HEK293T (cell line): ENCODE data around the gene POU2F3.
A peak's percentile ranks its signal among the peaks of the same experiment; 100 is the strongest.

Source experiments
- CTCF ChIA-PET: fragments of 350-600 bp; formaldehyde crosslinking; extraction: SDS; loops from one replicate; lab custom pipeline; 2021; ENCODE audit warnings: antibody characterized with exemption, inconsistent platforms; lab: Yijun Ruan, JAX
- POLR2A ChIA-PET: fragments of 350-600 bp; formaldehyde crosslinking; extraction: SDS; loops from one replicate; lab custom pipeline; 2020; ENCODE audit warnings: antibody characterized with exemption, inconsistent platforms; lab: Yijun Ruan, JAX
- DNase-seq: peaks from one replicate; pipeline ENCODE4 v3.0.0; 2012; ENCODE audit warnings: mixed read lengths; ENCODE audit errors: extremely low spot score
- ARNT ChIP-seq: fragments of 450-650 bp; IDR thresholded peaks from 2 replicates; pipeline ENCODE4 v1.6.1; 2017; ENCODE audit warnings: mild to moderate bottlenecking
- BHLHE40 ChIP-seq: fragments of 450-650 bp; IDR thresholded peaks from 2 replicates; pipeline ENCODE4 v1.6.1; 2016; ENCODE audit warnings: mild to moderate bottlenecking, moderate library complexity, borderline replicate concordance
- CTBP1 ChIP-seq: fragments of 450-650 bp; IDR thresholded peaks from 2 replicates; pipeline ENCODE4 v1.6.1; 2016; ENCODE audit warnings: borderline replicate concordance
- ELF4 ChIP-seq: fragments of 450-650 bp; IDR thresholded peaks from 2 replicates; pipeline ENCODE4 v1.6.1; 2017; ENCODE audit warnings: antibody characterized with exemption
- FOXA1 ChIP-seq: fragments of 450-650 bp; IDR thresholded peaks from 2 replicates; pipeline ENCODE4 v1.6.1; 2016; ENCODE audit warnings: mild to moderate bottlenecking
- FOXK2 ChIP-seq: fragments of 450-650 bp; IDR thresholded peaks from 2 replicates; pipeline ENCODE4 v1.6.1; 2016; ENCODE audit warnings: mild to moderate bottlenecking
- FOXM1 ChIP-seq: fragments of 450-650 bp; IDR thresholded peaks from 2 replicates; pipeline ENCODE4 v1.6.1; 2017; ENCODE audit warnings: mild to moderate bottlenecking, borderline replicate concordance
- HDGF ChIP-seq: fragments of 450-650 bp; IDR thresholded peaks from 2 replicates; pipeline ENCODE4 v1.6.1; 2017; ENCODE audit warnings: antibody characterized with exemption, borderline replicate concordance
- L3MBTL2 ChIP-seq: fragments of 450-650 bp; conservative IDR thresholded peaks from 2 replicates; pipeline ENCODE4 v1.6.1; 2016; ENCODE audit warnings: mild to moderate bottlenecking
- LEF1 ChIP-seq: fragments of 450-650 bp; IDR thresholded peaks from 2 replicates; pipeline ENCODE4 v1.6.1; 2017; ENCODE audit warnings: mild to moderate bottlenecking, borderline replicate concordance
- NFRKB ChIP-seq: fragments of 450-650 bp; IDR thresholded peaks from 2 replicates; pipeline ENCODE4 v1.6.1; 2016; ENCODE audit warnings: mild to moderate bottlenecking, moderate library complexity
- PKNOX1 ChIP-seq: fragments of 450-650 bp; IDR thresholded peaks from 2 replicates; pipeline ENCODE4 v1.6.1; 2016
- SP1 ChIP-seq: fragments of 450-650 bp; IDR thresholded peaks from 2 replicates; pipeline ENCODE4 v1.6.1; 2017
- SUZ12 ChIP-seq: fragments of 450-650 bp; IDR thresholded peaks from 2 replicates; pipeline ENCODE4 v1.6.1; 2016; ENCODE audit warnings: mild to moderate bottlenecking
- TARDBP ChIP-seq: fragments of 450-650 bp; IDR thresholded peaks from 2 replicates; pipeline ENCODE4 v1.6.1; 2016
- ZNF384 ChIP-seq: fragments of 450-650 bp; IDR thresholded peaks from 2 replicates; pipeline ENCODE4 v1.6.1; 2016

POU2F3 gene

GRCh38 chr11:120209746-120210625 lies 30.0 kb upstream of the POU2F3 start:
- POLR2A ChIA-PET: no interaction called here
- CTCF ChIA-PET: no interaction called here
- no peak for TF ChIP-seq FOXA1
- no peak for TF ChIP-seq LEF1
- no peak for TF ChIP-seq FOXM1
- no peak; the same call in 1 of the 2 replicates for TF ChIP-seq L3MBTL2
- no peak for TF ChIP-seq ZNF384
- no peak for TF ChIP-seq ARNT
- no peak for TF ChIP-seq TARDBP
- TF ChIP-seq NFRKB: no peak
- TF ChIP-seq CTBP1: no peak
- TF ChIP-seq HDGF: no peak
- TF ChIP-seq SP1: no peak
- TF ChIP-seq PKNOX1: no peak
- no peak for TF ChIP-seq ELF4
- no peak for TF ChIP-seq BHLHE40
- TF ChIP-seq SUZ12: no peak
- TF ChIP-seq FOXK2: no peak
- DNase-seq: no peak

- peak; percentile 83 for DNase-seq
- TF ChIP-seq SUZ12 (no peak), FOXM1 (peak; percentile 45; the same call in 1 of the 2 replicates)
- POLR2A ChIA-PET: no interaction called here
- CTCF ChIA-PET: no interaction called here
Measured at GRCh38 chr11:120210626-120211521, 29.1 kb upstream of the POU2F3 start, which contains the start of gene OAF. Gene OAF (plus strand): TSS chr11:120211032. CDS start chr11:120211280, 248 bp downstream.

GRCh38 chr11:120211522-120212258 lies 28.2 kb upstream of the POU2F3 start:
- CTCF ChIA-PET: interaction anchor here (0.6 kb wide), 1 partner anchor 14 kb away, joined by 3 read pairs; no protein-coding TSS in a partner anchor
- no peak for DNase-seq
- TF ChIP-seq HDGF: no peak
- POLR2A ChIA-PET: no interaction called here

DNA sequence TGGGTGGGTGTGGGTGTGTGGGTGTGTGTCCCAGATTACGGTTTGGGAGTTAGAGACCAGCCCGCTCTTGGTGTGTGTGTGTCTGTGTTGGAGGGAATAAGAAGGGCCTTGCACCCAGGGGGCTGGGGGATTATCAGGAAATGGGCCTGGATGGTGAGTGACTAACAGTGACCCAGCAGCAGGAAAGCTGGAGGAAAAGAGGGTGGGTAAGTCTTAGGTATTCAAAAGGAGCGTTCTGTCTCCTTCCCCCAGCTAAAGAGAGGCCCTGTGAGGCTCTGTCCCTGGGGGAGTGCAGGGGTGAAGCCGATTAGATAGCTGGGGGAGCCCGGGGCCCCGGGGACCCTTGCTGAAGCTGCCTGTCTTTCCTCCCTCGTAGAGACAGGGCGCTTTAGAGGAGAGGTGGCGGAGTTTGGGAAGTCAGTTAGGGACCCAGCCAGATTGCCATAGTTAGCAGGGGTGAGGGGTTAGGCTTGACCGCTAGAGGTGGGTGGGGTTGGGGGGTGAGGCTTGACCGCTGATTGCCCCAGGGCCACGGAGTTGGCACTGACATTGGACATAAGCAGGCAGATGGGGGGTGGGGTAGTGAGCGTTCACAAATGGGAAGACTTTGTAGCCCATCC lies 27.6 kb upstream of the POU2F3 start:
- POLR2A ChIA-PET: interaction anchor here (2.1 kb wide), 1 partner anchor 13 kb away, joined by 6 read pairs; no protein-coding TSS in a partner anchor
- CTCF ChIA-PET: interaction anchor here (0.5 kb wide), 1 partner anchor 229 kb away, joined by 3 read pairs; no protein-coding TSS in a partner anchor
- no peak for DNase-seq
- TF ChIP-seq SP1 (no peak), TARDBP (no peak), BHLHE40 (no peak), L3MBTL2 (no peak), FOXM1 (no peak), ZNF384 (no peak), ARNT (no peak), SUZ12 (no peak), NFRKB (no peak), PKNOX1 (no peak), CTBP1 (no peak), HDGF (no peak), FOXA1 (no peak), FOXK2 (no peak), ELF4 (no peak)

DNA sequence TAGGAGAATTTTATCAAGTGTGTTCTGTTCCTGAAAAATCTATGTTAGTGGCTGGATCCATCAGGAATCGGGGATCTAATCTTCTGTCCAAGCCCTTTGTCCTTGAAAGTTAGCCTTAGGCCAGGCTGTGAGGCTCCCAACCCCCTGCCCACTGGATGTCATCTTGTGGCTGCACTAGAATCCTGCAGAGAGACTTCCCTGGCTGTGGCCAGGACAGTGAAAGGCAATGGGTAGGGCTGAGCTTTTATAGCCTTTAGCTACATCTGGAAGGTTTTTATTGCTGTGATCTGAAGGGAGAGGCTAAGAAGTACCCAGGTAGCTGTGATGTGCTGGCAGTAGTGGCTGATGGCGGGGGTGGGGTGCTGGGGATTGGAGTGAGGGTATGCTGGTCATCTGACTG lies 27.0 kb upstream of the POU2F3 start:
- no peak for DNase-seq
- POLR2A ChIA-PET: interaction anchor here (2.1 kb wide), 1 partner anchor 13 kb away, joined by 6 read pairs; no protein-coding TSS in a partner anchor
- no peak for TF ChIP-seq HDGF
- no peak for TF ChIP-seq NFRKB
- TF ChIP-seq TARDBP: no peak
- no peak for TF ChIP-seq L3MBTL2
- no peak for TF ChIP-seq SUZ12
- no peak for TF ChIP-seq BHLHE40
- TF ChIP-seq FOXA1: no peak
- TF ChIP-seq PKNOX1: no peak
- no peak for TF ChIP-seq FOXM1
- no peak for TF ChIP-seq FOXK2
- no peak for TF ChIP-seq ARNT
- TF ChIP-seq LEF1: no peak
- no peak for TF ChIP-seq CTBP1
- TF ChIP-seq ELF4: no peak
- no peak for TF ChIP-seq SP1
- TF ChIP-seq ZNF384: no peak
- CTCF ChIA-PET: interaction anchor here (0.5 to 1.0 kb wide), 2 partner anchors 16 to 229 kb away, joined by 3 to 4 read pairs; no protein-coding TSS in a partner anchor
